Measurements from ENCODE around the gene CWF19L1.

CWF19L1 gene

GRCh38 chr10:100182908-100183307, 84.5 kb downstream of the CWF19L1 start:
- DNase-seq (ENCODE audit: low read depth in 2 of 2) = no peak

Measured in fibroblast of skin of left biceps (primary cell).